ENCODE measurements around the gene MEOX2.

MEOX2 gene

DNA sequence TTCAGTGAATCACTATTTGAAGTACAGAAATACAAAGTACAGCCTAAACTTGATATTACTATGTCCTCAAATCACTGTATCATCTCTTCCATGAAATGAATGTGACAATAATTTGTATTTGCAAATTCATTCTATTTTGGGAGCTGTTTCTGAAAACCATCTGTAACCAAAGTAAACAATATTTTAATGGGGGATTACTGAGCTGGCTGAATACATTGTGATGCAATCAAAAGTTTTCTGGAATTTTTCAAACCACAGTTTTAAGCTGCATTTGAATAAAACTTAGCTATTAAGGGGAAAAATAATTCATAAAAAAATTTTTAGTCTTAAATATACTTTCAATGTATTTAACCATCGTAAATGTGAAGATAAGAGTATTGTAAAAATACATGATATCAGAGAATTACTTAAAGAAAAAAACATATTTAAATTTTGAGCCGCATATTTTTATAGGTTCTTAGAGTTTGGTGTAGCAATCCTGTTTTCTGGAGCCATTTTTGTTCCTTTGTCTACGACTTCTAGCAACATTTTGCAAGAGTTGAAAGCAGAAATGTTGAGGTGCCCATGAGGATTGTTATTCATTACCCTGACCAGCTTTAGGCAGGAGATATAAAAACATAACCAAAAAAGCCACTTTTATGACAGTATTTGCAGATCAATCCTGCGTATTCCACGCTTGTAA, 78.8 kb downstream of the MEOX2 start:
- no peak for DNase-seq

DNA sequence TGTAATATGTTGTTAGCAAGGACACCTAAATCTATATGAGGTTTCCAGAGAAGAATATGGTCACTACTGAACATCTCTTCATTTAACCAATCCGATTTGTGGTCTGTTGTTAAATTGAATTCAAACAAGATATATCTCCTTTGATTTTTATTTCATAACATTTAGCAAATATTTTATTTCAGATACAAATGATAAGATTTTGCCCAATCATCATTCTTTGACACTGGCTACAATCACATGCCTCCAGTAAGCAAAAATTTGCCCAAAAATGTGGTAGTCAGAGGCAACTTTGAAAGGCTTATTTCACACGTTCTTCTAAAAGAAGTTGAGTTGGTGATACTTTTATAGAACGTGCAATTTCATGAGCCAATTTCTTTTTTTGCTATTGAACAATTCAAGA, 79.9 kb downstream of the MEOX2 start:
- no peak for DNase-seq

DNA sequence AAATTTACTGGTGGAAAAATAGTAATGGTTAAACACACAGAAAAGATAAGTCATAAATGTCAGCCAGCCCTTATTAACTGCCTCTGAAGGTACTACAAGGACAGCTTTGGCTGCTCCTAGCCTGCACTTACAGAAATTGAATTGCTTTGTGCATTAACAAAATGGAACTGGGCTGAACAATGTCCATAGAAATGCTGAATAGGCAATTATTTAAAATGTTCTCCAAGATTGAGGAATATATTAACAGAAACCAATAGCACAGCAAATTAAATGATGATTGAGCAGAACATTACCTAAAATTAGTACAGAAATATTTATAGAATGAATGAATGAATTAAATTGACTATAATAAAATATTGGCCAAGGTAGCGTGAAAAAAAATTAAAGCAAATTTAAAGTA, 82.3 kb downstream of the MEOX2 start:
- no peak for DNase-seq

DNA sequence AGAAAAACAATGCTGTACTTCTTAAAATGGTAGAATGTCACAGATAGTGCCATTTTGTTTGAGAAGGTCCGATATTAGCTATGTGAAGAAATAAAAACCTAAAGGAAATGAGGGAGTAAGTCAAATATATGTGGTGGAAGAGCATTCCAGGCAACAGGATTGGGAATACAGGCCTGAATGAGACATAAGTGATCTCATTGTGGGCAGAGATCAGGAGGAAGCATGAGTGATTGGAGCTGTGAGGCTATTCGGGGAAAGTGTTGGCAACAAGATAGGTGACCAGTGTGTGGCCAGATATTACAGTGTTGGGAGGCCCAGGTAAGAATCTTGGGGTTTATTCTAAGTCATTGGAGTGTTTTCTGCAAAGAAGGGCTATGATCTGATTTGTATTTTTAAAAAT, 83.4 kb downstream of the MEOX2 start:
- no peak for DNase-seq

DNA sequence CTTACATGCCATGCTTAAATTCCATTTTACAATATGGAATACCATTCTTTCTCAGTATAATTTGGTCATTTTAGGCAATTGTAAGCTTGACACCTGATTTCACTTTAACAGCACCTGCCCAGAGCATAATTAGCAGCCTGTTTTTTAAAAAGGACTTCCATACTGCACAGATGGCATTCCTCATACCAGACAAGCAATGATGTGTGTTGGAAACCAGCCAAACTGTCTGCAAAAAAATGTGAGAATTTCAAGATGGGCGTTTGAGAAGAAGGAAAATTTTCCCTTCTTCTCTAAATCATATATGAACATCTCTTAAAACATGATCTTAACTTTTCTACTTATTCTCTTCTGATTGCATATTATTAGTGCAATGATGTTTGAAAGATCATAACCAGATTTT, 84.2 kb downstream of the MEOX2 start:
- no peak for DNase-seq

DNA sequence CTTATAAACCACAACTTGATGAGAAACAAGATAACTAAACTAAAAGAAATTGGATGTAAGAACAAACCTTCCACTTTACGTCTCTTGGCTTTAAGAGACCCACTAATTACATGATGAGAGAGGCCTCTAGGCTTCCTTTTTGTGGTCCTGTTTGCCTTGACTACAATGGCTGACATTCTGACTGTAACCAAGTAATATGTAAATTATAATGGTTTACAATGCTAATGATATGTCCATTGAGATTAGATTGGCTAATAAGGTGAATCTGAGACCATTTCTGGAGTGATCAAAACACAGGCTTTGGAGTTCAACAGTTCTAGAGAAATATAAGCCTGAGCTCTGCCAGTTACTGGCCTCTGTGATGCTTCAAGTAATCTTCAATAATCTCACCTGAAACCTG, 85.3 kb downstream of the MEOX2 start:
- no peak for DNase-seq

DNA sequence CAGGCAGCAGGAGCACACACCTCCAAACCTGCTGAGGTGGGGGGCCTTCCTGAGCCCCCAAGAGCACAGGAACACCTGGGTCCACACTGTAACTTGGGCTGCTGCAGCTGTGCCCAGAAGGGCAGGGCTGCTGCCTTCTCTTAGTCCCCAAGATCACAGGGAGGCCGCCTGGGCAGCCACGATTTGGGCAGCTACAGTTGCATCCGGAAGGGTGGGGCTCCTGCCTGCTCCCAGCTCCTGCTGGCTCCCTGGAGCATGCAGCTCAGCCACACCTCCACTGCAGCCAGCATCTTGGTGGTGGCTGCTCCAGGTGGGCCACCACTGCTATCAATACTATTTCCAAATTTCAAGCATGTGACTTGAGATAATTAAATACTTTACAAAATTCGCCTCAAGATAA, 86.2 kb downstream of the MEOX2 start:
- no peak for DNase-seq

DNA sequence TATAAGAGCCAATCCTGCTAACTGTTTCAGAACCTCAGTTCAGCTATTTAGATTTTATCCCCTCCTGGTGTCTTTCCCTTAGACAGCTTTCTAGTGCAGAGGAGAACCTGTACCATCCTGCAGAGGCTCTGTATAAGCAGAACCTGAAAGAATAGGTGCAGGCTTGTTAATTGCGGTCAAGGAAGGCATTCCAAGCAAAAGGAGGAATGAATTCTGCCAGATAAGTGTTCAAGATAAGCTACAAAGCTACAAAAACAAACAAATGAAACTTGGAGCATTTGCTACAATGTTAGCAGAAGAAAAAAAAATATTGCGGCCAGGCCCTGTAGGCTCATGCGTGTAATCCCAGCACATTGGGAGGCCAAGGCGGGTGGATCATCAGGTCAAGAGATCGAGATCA, 92.0 kb downstream of the MEOX2 start:
- no peak for DNase-seq

DNA sequence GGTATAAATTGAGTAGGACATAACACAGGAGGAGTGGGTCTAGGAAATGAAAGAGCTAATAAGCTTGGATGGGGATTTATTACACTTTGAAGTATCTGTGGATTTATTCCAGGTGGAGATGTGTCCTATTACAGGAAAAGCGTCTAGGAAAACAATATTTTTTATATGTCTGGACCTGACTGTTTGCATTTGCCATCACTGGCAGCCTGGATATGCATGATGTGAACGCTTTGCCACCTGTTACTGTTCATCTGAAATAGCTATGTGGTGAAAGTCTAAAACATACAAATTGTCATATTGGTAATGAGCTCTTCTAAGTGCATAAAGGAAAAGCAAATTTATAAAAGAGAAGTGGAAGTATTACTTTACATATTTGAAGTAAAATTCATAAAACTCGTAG, 93.1 kb downstream of the MEOX2 start:
- no peak for DNase-seq

DNA sequence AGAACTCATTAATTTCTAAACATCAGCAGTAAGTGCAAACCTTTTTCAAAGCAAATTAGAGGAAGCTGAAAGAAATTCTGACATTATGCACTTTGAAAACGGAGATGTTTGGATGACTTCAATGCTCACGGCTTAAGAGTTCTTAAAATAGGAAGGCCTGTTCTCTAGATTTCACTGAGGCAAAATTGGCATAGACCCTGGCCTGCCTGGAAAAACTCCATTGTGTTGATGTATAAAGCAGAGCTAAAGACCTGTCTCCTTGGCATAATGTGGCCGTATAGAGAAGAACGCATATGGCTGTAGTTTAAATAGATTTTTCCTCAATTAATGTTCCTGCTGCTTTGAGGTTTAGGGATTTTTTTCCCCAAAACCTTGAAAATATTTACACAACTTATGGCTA, 100.2 kb downstream of the MEOX2 start:
- DNase-seq, result no peak

DNA sequence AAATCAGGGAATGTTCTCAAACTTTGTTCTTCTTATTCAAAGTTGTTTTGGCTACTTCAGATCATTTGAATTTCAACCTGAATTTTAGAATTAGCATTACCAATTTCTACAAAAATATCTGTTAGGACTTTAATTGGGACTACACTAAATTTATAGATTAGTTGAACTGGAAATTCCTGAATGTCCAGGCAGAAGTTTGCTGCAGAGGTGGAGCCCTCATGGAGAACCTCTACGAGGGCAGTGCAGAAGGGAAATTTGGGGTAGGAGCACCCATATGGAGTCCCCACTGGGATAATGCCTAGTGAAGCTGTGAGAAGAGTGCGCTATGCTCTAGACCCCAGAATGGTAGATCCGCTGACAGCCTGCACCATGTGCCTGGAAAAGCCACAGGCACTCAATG, 101.9 kb downstream of the MEOX2 start:
- no peak for DNase-seq

DNA sequence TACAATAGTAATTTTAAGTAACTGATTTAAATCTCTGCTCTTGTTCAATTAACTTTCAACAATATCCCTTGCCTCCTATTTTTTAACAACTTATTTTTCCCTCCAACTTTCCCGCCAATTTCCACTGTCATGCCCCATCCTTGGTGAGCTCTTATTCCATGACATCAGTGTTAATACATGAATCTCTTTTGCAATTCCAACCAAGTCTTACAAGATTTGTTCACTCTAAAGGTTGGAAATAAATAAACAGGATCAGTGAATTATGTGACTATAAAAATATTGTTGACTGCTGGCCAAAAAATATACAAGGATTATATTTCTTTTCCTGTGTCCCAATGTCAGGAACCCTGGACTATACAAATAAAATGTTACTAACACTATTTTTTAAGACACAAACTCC, 103.7 kb downstream of the MEOX2 start:
- no peak for DNase-seq

DNA sequence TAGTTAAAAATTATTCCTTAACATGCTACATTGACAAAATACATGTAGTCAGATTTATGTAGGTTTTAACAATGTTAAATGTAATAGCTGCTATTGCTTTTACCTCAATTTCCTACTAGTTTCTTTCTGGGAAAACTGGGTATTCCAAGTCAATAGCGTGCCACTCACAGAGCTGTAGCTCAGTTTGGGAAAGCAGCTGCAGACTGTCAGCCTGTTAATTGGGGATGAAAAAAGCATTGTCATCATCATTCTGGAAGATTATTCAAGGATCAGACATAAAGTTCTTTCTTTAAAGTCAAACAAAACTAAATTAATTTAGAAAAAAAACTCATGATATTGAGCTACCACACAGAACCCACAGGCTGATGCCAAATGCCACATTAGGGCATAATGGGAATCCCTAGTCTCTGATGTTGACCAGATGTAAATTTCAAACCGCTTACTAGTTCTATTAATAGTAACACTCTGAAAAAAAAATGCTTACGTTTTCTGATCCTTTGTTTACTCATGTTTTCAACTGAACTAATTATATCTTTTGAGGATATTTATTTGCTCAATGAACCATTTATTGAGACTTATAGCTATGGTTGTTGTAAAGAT, 105.0 kb downstream of the MEOX2 start:
- no peak for DNase-seq

DNA sequence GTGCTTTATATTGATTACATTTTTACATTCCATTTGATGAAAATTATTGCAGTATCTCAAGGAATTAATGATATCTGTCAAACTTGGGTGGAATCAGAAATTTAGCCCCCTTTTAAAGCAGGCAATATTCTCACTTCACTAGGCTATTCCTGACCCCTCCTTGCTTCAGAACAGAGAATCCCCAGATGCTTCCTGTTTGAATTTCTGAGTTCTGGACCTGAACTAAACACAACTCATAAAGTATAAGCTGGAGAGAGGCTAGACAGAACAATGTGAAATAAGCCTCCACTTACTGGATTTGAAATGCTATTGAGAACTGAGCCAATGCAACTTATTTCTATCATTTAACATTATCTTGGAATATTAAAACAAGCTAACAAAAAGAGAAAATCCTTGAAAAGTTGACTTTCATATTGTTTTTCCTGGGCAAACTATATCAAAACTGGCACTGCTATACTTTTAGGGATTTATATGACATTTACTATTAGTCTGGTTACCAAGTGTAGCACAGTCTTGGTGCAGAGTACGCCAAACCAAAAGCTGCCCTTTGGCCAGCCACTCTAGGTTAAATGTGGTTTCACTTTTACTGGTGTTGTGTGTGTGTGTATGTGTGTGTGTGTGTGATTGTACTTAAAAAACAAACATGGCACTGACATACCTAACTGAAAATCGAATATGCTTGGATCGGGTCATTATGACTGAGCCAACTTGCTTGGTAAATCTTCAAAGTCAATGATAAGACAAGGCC, 105.7 kb downstream of the MEOX2 start:
- DNase-seq, result no peak

DNA sequence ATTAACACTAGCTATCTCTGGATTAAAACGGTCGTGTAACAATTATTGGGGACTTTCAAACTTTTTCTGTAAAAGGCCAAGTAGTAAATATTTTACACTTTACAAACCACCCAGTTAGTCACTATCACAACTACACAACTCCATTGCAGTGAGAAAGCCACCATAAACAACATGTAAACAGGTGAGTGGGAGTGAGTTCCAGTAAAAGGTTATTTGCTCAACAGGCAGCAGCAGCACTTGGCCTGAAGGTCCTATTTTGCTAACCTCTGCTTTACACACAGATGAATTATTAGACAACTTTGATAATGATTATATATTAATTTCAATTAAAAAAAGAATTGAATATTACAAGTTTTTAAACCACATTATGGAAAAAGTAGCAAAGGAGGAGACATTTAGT, 108.9 kb downstream of the MEOX2 start:
- DNase-seq, result no peak

DNA sequence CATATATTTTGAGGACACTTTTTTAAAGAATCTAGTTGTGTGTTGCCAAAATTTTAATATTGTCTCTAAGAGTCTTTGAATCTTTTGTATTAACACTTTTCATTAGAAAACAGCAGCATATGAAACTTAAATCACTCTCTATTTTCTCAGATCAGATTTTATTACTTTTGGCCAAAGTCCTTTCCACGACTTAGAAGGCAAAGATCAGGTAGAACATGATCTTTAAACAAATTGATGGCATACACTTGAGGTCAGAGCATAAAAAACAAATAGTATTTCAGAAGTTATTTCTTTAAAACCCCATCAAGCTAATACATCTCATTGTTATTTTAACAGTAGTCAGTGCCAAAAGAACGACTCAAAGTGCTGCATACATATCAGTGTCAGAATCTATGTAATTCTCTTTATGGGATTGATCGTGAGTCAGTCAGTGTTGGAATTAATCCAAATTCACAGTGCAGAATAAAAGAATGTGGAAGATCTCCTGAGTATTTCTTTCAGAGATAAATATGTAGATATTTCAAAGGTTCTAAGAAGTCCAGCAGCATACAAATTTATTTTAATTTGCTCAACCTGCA, 115.1 kb downstream of the MEOX2 start:
- DNase-seq, result no peak

DNA sequence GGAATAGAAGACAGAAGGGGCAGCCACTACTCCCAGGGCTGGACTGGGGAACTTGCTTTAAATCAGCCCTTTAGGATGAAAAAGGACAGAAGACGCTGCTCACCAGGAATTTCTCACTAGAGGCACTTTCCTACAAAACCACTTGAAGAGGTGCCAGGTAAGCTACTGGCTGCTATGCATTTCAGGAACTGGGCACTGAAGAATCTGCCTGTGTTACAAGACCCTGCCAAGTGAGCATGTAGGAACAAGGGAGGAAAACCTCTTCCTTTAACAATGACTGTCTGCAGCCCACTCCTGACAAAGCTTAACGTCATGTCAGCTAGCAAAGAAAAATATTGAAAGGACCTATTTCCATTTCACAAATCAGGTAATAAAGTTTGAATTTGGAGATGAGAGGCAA, 118.8 kb downstream of the MEOX2 start:
- DNase-seq, result no peak

DNA sequence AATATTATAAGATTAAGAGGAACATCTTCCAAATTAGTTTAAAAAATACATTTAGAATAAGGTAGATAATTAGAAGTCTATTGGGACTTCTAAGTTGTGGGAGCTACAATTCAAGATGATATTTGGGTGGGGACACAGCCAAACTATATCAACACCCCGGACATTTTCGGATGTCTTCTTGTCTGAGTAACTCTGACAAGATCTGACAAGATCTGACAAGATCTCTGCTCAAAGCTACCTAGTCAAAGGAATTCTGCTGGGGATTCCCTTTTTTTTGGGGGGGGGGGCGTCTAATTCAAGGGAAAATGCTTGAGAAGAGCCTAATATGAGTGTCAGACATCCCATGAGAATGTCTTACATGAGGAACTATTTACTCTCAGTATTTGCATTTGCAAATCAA, 119.4 kb downstream of the MEOX2 start:
- no peak for DNase-seq

DNA sequence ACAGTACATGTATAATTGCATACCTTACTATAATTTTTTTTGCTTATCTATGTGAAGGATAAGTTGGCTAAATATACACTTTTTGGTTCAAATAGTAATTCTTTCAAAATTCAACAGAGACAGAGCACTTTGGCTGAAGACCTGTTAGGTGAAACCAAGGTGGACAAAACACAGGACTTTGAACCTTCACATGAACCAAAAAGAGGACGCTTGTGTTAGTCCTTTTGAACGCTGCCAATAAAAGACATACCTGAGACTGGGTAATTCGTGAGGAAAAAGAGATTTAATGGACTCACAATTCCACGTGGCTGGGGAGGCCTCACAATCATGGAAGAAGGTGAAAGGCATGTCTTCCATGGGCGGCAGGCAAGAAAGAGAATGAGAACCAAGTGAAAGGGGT, 120.0 kb downstream of the MEOX2 start:
- DNase-seq, result no peak

DNA sequence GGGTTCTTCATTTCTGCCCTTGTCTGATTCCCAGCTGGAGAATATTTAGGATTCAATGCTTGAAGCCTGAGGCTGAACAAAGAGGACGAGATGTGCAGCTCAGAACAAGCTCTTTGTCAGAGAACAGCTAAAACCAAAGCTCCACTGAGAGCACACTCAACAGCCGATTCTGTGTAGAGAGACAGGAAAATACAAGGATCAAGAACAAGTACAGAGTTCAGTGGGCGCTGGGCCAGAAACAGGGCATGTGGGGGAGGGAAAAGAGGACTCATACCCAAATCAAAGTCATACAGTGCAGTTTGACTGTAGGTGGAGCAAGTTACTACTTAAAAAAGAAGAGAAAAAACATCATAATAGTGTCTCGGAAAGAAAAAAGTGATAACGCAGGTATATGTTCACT, 124.6 kb downstream of the MEOX2 start, which contains the start of gene AGMO:
Gene AGMO, minus strand, starts transcription at position 181 of the 400 bp plus-strand sequence.
- peak; percentile 81 for DNase-seq
